Measurements from ENCODE around the gene TJAP1. TPM values are rescaled to one million over a fixed set of nuclear protein-coding genes. Genes with fewer than 3 reads are reported as not detected.
A peak's percentile ranks its signal among the peaks of the same experiment; 100 is the strongest.

The TJAP1 gene
- total RNA-seq, 1 experiment from 2014 or later, result 78.9 TPM

- ChIA-PET CTCF (interaction anchor here (1.7 to 1.9 kb wide), 2 partner anchors 9 to 20 kb away, joined by 4 to 7 read pairs; no protein-coding TSS in a partner anchor), POLR2A (interaction anchor here (0.6 to 3.8 kb wide), 20 partner anchors 10 to 518 kb away, joined by 3 to 27 read pairs (median 7); partner anchors contain the start of genes ABCC10, DLK2, DNPH1 and GTPBP2)
- H3K4me3 Mint-ChIP-seq (ENCODE audit: unreplicated experiment), result no peak overlapping the region
- no peak overlapping the region for H3K27ac Mint-ChIP-seq (ENCODE audit: low read depth, unreplicated experiment)
- H3K4me1 Mint-ChIP-seq (ENCODE audit: insufficient read depth, unreplicated experiment), result peaks cover 13% of the 10 kb centered on the region
- H3K9me3 Mint-ChIP-seq (ENCODE audit: unreplicated experiment), result no peaks in the 10 kb centered on the region
- TF ChIP-seq CTCF (IDR thresholded peaks at IDR 0.05; ENCODE audit: unreplicated experiment), result no peak
- H3K36me3 Mint-ChIP-seq (ENCODE audit: insufficient read depth, unreplicated experiment), result peaks cover 34% of the 10 kb centered on the region
- no peak for DNase-seq (ENCODE audit: unreplicated experiment)
- intact Hi-C loops (cut with micrococcal nuclease), result loop anchor here (5.0 kb wide), 1 partner anchor 344 kb away; the partner anchor contains the start of gene SRF
- no peaks in the 10 kb centered on the region for H3K27me3 Mint-ChIP-seq (ENCODE audit: insufficient read depth, unreplicated experiment)
- BruUV-seq (replicated peaks), result TSS peak; percentile 62
Observed at GRCh38 chr6:43516367-43516696, 39.0 kb downstream of the TJAP1 start.

- no peaks in the 10 kb centered on the region for H3K9me3 Mint-ChIP-seq (ENCODE audit: unreplicated experiment)
- CTCF ChIA-PET, result interaction anchor here (0.7 to 2.5 kb wide), 5 partner anchors 9 to 130 kb away, joined by 4 to 8 read pairs (median 4); no protein-coding TSS in a partner anchor
- intact Hi-C loops (cut with micrococcal nuclease), result loop anchor here (5.0 kb wide), 1 partner anchor 345 kb away; the partner anchor contains the start of gene SRF
- no peak for TF ChIP-seq CTCF (IDR thresholded peaks at IDR 0.05; ENCODE audit: unreplicated experiment)
- H3K4me3 Mint-ChIP-seq (ENCODE audit: unreplicated experiment), result no peak within 1 kb of the TSS
- TSS peak; percentile 67 for BruUV-seq (replicated peaks)
- H3K36me3 Mint-ChIP-seq (ENCODE audit: insufficient read depth, unreplicated experiment), result peaks cover 28% of the 10 kb centered on the region
- POLR2A ChIA-PET, result interaction anchor here (0.6 to 3.8 kb wide), 36 partner anchors 9 to 771 kb away, joined by 3 to 27 read pairs (median 4); partner anchors contain the start of genes ABCC10, DLK2, DNPH1 and GTPBP2
- no peaks in the 10 kb centered on the region for H3K27me3 Mint-ChIP-seq (ENCODE audit: insufficient read depth, unreplicated experiment)
- H3K27ac Mint-ChIP-seq (ENCODE audit: low read depth, unreplicated experiment), result no peak within 1 kb of the TSS
- DNase-seq (ENCODE audit: unreplicated experiment), result peak; percentile 98
- H3K4me1 Mint-ChIP-seq (ENCODE audit: insufficient read depth, unreplicated experiment), result peaks cover 13% of the 10 kb centered on the region
Observed at GRCh38 chr6:43516697-43517504, 39.5 kb downstream of the TJAP1 start, which contains the start of the genes POLR1C and YIPF3. Gene POLR1C, plus strand, starts transcription at chr6:43517089. Its CDS starts 21 bp downstream, at chr6:43517110. Gene YIPF3, minus strand, starts transcription at chr6:43516926. Its CDS starts 119 bp downstream, at chr6:43516807.

- no peak for TF ChIP-seq CTCF (IDR thresholded peaks at IDR 0.05; ENCODE audit: unreplicated experiment)
- Mint-ChIP-seq H3K4me1 (ENCODE audit: insufficient read depth, unreplicated experiment) (peaks cover 13% of the 10 kb centered on the region), H3K36me3 (ENCODE audit: insufficient read depth, unreplicated experiment) (peaks cover 20% of the 10 kb centered on the region), H3K27me3 (ENCODE audit: insufficient read depth, unreplicated experiment) (no peaks in the 10 kb centered on the region), H3K9me3 (ENCODE audit: unreplicated experiment) (no peaks in the 10 kb centered on the region), H3K4me3 (ENCODE audit: unreplicated experiment) (no peak overlapping the region), H3K27ac (ENCODE audit: low read depth, unreplicated experiment) (no peak overlapping the region)
- peak; percentile 24 for DNase-seq (ENCODE audit: unreplicated experiment)
- CTCF ChIA-PET, result interaction anchor here (0.7 to 2.5 kb wide), 5 partner anchors 11 to 588 kb away, joined by 4 to 8 read pairs (median 4); partner anchors contain the start of gene CNPY3
- intact Hi-C loops (cut with micrococcal nuclease), result loop anchor here (5.0 kb wide), 1 partner anchor 345 kb away; the partner anchor contains the start of gene SRF
- no TSS peak for BruUV-seq (replicated peaks)
- POLR2A ChIA-PET, result interaction anchor here (0.7 to 3.8 kb wide), 26 partner anchors 8 to 772 kb away, joined by 3 to 27 read pairs (median 6); partner anchors contain the start of genes ABCC10, DLK2, DNPH1 and GTPBP2
Observed at GRCh38 chr6:43517505-43518357, 40.4 kb downstream of the TJAP1 start.
